ENCODE measurements around the gene STAP1.

GRCh38 chr4:67554096-67554495 is 4.4 kb upstream of the STAP1 start:
- TF ChIP-seq RAD21 (IDR thresholded peaks at IDR 0.05 in 1 of 2, conservative IDR thresholded peaks at IDR 0.05 in 1 of 2; ENCODE audit: low read depth in 2 of 2, low read length in 2 of 2) (no peak), GABPA (IDR thresholded peaks at IDR 0.05; ENCODE audit: borderline replicate concordance, insufficient read depth, low read length) (no peak), CTCF (IDR thresholded peaks at IDR 0.05; ENCODE audit: control extremely low read depth in 1 of 3, insufficient read depth in 1 of 3, low read depth in 1 of 3, low read length in 3 of 3) (no peak), POLR2A (IDR thresholded peaks at IDR 0.05; ENCODE audit: control extremely low read depth in 1 of 2, low read depth in 2 of 2, low read length in 2 of 2) (no peak)

All from H1 (cell line).